M059J (cell line): ENCODE results near the gene ATP6V0B. TPM values are rescaled to one million over a fixed set of nuclear protein-coding genes. Genes with fewer than 3 reads are reported as not detected.

Source experiments
- DNase-seq: peaks from one replicate; pipeline ENCODE4 v3.0.0-alpha.2; 2012; ENCODE audit warnings: low read depth
- total RNA-seq: library from RNA; depleted of rRNA; stranded (reverse); fragments of >200 nt; shearing (Covaris generic); gene quantifications from 2 replicates; pipeline ENCODE4 v1.2.3, GENCODE V29; 2014

Gene ATP6V0B
- total RNA-seq, 1 experiment from 2014 or later: 249 TPM

DNA sequence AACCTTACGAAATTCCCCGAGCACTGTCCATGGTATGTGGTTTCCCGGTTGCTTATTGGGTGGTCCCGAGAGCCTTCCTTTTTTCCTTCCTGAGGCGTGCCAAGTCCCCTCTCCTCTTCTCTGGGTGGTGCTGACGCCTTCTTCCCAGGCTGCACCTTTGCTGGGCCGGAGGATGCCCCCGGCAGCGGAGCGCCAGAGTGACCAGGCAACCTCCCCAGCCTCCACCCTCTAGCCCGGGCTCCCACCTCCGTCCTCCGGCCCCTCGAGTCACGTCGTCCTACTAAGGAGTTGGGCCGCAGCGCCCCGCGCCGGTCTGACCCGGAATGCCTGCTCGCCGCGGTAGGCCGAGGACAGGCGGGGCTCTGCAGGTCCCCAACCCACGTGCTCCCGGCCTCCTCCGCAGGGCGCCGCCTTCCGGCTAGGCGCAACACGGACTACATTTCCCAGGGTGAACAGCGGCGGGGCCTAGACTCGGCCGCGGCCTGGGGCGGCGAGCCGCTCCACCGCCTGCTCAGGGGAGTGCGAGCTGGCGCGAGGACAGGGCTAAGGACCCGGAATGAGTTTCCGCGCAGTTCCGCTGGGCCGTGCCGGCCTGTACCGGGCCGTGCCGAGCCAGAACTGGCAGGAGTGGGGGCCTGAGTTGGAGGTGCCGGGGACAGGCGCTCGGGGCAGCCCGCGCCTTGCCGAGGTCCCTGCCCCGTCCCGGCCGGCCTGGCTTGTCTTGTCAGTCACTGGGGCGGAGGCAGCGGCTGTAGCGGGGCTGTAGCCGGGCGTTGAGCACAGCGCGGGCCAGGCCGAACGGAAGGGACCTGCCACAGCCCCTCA is 28.3 kb upstream of the ATP6V0B start, which contains the start of gene IPO13:
Gene IPO13, plus strand, starts transcription at position 715 of the 825 bp plus-strand sequence. CDS start 651 bp downstream, outside the sequence.
- peak; percentile 92 for DNase-seq

DNA sequence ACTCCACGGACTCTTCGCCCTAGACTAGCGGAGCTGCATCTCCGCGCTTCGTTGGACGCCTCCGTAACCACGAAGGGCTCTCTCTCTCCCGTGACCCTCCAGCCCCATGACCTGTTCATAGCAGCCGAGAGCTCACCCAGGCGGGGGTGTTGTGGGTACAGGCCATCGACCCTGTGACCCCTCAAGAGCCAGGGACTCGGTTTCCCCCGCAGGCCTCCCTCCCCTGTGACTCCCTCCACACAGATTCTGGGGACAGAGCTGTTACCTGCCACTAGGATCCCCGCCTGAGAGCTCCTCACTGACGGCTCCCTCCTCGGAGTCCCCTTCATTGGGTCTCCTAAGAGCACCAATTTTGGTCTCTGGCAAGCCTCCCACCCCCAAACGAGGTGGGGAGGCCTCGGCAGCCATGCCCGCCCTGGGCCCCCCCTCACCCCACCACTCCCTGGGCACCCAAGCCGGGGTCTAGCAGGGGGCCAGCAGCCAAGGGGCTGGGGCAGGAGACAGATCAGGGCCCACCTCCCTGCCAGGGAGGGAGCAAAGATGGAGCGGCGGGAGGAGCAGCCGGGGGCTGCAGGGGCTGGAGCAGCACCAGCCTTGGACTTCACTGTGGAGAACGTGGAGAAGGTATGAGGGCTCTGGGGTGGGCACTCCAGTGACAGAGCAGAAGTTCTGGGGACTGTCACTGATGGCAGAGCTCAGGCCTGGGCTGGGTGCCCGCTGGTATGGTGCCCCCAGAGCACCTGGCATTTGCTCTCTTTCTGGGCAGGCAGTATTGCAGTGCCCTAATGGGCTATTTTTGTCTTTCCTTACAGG is 27.5 kb upstream of the ATP6V0B start:
- no peak for DNase-seq

DNA sequence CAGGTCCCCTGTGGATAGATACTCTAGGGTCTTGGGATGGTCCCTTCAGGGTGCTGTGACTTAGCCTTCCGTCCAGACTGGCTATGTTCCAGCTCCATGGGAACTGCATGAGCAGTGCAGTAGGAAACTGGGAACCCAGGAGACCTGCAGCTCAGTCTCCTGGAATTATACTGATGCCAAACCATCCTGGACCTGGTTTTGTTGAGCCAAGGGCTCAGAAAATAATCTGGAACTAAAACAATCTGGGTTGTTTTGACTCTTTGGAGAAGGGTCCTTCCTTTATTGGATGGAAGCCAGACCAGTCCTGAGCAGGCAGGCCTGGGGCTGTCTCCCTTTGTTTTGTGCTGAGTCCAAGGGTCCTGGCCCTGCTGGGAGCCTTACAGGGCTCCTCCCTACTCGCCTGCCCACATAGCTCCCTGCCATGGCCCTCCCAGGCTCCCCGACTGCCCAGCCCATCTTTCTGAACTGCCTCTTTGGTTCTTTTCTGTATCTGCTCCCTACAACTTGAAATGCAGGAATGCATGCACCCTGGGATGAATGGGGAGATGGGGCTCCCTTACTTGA is 26.8 kb upstream of the ATP6V0B start:
- no peak for DNase-seq

DNA sequence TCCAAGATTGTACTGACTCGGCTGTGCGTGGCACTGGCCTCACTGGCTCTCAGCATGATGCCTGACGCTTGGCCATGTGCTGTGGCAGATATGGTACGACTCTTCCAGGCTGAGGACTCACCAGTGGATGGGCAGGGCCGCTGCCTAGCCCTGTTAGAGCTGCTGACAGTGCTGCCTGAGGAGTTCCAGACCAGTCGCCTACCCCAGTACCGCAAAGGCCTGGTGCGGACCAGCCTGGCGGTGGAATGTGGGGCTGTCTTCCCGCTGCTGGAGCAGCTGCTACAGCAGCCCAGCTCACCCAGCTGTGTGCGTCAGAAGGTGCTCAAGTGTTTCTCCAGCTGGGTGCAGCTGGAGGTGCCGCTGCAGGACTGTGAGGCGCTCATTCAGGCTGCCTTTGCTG is 25.1 kb upstream of the ATP6V0B start:
- DNase-seq: no peak

DNA sequence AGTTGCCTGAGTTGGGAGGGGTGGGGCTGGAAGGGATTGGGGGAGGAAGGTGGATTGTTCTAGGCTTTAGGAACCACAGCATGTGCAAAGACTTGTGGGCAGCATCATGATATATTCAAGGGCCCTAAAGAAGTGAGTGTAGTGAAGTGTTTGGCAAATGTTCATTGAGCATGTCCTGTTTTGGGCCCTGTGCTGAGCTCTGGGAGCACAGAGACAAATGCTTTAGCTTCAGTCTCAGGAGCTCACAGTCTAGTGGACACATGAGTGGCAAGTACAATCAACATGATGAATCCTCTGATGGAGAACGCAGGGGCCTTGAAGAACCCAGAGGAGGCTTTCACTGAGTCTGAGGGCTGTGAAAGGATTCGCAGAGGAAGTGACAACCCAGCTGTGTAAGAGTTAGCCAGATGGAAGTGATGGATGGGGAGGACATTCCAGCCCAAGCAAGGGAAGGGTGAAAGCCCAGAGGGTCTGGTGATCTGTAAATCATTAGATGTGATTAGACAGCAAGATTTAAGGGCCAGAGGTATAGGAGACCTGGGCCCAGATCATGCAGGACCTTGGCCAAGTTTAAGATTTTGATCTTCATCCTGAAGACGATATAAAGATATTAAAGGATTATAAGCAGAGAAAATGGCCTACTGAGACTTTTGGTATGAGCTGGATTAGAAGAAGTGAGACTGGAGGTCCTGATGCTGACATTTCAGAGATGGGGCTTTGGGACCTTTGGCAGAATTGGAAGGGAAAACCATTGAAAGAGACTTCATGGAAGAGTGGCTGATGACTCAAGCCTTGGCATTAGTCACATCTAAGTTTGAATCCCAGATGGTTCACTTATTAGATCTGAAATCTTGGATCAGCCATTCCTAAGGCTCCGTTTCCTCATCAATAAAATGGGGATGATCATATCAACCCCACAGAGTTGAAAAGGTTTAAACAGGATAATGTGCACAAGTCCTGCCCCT is 23.5 kb upstream of the ATP6V0B start:
- DNase-seq: peak; percentile 39

DNA sequence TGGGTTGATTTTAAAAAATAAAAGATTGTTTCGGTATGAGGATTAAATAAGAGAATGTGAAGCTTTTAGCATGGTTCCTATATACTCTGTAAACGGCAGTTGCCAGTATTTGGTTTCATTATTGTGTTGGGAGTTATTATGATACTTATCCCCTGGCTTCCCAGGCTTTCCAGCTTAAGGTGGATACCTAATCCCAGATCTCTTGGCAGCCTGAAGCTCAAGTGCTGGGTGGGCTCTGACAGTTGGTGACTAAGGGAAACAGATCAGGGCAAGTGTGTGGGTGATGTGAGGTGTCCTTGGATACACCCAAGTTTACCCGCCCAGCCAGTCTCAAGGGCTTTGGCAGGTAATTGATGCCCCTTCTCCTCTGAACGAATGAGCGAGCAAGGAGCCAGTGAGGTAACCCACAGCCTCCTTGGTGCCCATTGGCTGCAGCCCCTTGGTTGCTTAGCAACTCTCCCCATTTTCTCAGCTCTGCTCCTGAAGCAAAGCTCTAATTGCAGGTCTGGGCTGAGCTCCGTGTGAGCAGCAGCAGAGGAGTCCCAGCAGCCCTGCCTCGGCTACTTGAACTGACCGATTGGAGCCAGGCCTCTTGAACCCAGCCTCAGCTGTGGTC is 21.9 kb upstream of the ATP6V0B start:
- no peak for DNase-seq

DNA sequence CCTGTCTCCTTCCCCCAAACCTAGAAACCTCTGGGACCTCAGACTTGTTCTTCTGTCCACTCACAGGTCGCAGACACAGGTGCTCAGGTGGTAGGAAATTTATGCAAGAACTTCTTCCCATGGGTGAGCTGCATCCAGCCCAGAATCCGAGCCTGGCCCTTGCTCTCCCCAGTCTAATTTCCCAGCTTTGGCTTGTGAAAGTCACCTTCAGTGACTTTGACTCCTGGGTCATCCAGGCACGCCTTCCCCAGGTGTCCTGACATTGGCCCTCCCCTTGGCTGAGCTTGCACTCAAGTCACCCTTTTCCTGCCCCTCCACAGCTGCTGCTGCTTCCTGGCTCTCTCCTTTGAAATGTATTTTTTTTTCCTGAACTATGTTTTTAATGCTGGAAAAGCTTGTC is 21.4 kb upstream of the ATP6V0B start:
- DNase-seq: no peak

DNA sequence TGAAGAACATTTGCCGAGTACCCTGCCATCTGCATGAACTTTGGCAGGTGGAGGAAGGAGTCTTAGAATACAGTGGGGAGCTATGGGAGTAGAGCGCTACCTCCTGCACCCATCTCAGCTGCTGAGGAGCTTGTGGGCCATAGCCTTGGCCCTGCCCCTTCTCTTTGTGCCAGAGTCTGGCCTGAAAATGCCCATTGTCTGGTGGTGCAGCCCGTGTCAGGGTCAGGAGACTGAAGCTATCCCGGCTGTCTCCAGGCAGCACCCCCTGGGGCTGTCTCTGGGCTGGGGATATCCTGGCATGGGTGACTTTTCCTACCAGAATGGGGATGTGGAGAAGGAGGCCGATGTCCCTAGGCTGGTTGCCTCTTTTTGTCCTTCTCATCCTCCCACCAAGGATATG is 20.7 kb upstream of the ATP6V0B start:
- no peak for DNase-seq

DNA sequence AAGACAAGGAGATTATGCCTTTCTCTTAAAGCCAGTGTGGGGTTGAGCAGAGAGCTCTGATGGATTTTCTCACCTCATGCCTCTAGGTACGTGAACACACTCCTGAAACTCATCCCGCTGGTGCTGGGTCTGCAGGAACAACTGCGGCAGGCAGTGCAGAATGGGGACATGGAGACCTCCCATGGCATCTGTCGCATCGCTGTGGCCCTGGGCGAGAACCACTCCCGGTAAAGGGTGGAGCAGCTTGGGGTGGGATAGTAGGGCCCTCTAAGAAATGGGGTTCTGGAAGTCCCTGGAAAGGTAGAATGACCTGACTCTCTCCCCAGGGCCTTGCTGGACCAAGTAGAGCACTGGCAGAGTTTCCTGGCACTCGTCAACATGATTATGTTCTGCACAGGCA is 18.5 kb upstream of the ATP6V0B start:
- no peak for DNase-seq

DNA sequence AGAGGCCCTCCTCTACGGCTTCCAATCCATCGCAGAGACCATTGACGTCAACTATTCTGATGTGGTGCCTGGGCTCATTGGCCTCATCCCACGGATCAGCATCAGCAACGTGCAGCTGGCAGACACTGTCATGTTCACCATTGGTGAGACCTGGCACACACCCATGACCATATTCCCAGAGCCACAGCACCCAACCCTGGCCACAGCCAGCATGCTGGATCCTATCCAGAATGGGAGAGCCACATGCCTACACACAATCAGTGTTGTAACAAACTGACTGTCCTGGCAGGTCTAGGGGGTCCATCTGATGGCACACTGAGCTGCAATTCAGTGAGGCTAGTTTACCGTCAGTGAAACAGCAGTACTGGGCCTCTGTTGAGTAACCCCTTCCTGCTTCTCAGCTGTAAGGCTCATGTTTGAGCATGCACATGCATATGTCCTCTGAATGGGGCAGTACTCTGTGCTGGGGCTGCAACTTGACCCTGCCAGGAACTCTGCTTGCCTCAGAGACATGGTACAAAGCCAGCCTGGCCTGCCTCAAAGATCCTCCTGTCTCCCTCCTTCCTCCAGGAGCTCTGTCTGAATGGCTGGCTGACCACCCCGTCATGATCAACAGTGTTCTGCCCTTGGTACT is 17.2 kb upstream of the ATP6V0B start:
- no peak for DNase-seq

DNA sequence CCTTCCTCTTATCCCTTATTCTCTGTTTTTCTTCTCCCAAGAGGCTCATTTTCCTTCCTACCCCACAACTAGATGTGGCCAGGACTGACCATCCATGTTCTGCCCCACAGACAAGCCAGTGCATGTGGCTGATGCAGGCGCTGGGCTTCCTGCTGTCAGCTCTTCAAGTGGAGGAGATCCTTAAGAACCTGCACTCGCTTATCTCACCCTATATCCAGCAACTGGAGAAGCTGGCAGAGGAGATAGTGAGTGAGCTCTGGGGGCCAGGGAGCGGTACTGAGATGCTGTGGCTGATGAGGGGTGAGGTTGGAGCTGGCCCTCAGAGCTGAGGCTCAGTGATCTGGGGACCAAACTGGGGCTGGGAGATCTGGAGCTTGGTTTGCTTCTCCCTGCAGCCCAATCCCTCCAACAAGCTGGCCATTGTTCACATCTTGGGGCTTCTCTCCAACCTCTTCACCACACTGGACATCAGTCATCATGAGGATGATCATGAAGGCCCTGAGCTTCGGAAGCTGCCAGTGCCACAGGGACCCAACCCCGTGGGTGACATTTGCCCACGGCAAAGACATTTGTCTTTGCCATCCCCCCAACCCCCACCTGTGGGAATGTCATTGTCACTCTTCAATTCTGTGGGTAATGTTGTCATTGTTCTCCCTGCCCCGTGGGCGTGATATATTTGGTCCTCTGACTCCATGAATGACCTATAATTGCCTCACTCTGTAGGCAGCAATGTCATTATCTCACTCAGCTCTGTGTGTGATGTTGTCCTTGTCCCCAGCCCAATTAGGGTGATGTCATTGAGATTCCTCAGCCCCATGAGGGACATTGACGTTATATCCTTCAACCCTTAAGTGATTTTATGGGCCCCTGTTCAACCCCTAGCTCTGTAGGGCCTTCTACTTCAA is 16.2 kb upstream of the ATP6V0B start:
- no peak for DNase-seq

DNA sequence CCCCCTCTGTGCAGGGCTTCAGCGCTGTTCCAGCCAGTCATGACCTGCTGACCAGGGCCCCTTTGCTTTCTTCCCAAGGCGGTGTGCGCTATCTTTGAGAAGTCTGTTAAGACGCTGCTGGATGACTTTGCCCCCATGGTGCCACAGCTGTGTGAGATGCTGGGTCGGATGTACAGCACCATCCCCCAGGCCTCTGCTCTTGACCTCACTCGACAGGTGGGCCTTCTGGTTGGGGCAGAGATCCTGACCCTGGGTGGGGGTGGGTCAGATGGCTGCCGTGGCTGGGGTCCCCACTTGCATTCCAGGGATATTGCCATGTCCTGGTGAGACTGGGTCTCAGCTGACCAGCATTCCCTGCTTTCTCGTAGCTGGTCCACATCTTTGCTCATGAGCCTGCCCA is 14.0 kb upstream of the ATP6V0B start:
- DNase-seq: no peak

DNA sequence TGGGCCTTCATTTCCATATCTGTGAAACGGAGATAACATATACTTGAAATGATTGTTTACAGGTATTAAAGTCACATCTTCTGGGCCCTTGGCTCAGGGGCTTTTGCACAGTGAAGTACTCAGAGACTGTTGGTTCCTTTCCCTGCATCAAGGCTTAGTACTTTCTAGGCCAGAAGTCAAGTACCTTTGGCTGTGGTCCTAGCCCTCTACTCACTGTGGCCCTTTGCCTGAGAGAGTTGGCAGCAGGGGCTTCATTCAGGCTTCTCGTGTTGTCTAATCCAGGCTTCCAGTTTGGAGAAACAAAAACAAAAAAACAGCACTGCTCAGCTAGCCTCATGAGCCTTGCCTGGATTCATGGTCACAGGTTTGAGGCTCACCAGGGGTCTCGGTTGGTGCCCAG is 13.1 kb upstream of the ATP6V0B start:
- DNase-seq: no peak

DNA sequence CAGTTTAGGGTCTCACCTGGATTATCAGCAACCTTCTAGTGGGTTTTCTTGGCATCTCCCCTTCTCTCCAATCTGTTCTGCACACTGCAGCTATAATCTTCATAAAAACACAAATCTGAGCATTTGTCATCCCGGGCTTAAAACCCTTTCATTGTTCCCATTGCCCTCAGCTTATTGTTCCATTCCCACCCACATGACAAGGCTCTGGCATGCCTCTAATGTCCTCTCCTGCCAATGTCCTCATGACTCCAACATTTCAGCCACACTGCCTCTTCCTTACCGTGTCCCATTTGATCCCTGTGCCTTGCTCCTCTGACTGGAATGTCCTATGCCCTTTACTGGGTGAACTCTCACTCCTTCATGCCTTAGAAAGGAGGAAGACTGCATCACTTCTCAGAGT is 12.4 kb upstream of the ATP6V0B start:
- no peak for DNase-seq

DNA sequence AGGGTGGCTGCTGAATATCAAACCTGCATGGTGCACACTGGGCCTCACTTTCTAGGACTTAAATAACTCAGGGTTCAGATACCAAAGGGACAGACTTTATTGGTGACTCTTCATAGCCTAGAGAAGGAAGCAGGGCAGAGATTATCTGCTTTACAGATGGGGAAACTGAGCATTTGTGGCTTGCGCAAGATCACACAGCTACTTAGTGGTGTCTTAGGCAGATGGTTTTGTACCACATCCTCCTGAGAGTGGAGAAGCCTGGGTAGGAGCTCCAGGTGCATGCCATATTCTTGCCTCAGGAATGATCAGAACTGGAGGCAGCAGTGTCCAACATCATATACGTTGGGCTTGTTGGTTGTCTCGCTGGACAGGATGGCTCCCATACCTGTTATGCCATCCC is 11.8 kb upstream of the ATP6V0B start:
- no peak for DNase-seq

DNA sequence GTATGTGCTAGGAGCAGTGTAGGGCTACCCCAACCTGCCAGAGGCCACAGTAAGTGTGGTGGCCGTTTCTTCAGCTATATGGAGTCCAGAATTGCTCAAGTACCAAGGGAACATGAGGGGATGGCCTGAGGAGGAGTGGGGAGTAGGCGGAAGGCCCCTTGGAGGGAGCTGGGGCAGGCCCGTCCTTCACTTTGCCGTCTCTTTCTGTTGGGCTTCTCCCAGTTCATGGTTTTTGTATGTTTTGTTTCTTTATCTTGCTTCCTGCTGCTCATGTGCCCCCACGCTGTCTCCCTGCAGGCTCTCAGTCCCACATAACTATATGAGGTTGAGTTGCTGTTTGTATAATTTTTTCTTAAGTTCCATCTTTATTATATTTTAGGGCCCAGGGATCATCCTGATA is 10.9 kb upstream of the ATP6V0B start:
- no peak for DNase-seq

DNA sequence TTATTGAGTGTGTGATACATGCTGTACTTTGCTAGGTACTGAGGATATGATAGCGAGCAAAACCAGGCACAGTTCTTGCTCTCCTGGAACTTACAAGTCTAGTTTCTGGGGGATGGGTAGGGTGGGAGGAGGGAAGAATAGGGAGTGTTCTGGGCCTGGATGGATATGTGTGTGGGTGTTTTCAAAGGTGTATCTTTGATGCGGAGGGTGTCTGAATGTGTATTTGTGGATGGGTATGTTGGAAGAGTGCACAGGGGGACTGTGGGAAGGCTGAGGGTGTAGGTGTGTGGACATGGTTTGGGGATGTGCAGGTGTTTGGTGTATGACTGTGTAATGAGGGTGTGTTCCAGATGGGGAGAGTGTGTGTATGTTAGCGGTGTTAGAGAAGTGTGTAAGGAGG is 9.4 kb upstream of the ATP6V0B start:
- no peak for DNase-seq

DNA sequence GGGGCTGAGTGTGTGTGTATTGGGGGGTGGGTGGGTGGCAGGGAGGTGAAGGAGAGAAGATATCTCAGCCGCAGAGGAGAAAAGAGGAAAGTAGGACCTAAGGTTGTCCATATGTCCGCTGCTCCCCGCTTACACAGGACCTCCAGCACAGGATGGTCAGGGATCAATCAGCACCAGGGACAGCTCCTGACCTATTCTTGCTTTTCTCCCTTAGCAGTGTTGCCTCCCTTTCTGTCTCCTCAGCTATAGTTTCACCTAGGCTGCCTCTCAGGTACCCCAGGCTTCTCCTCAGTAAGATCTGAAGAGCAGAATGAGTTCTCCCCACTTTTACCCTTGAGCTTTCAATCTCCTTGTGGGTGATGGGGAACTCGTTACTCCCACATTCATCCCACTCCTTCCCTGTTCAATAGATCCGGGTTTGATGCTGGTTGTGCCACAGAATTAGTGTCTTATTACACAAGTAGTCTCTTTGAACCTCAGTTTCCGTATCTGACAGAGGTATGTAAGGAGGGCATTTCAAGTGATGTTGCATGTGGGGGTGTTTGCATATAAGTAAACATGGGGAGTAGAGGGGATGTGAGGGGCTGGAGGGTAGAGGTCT is 6.3 kb upstream of the ATP6V0B start:
- peak; percentile 47 for DNase-seq

DNA sequence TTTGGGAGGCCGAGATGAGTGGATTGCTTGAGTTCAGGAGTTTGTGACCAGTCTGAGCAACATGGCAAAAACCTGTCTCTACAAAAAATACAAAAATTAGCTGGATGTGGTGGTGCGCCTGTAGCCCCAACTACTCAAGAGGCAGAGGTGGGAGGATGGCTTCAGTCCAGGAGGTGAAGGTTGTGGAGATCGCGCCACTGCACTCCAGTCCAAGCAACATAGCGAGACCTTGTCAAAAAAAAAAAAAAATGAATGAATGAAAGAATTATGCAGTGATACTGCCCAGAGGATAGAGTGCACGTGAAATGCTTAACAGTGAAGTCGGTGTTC is 5.4 kb upstream of the ATP6V0B start:
- no peak for DNase-seq
